CD14-positive monocyte (primary cell): ENCODE data around the gene POLR2L. TPM values are rescaled to one million over a fixed set of nuclear protein-coding genes. Genes with fewer than 3 reads are reported as not detected.

ENCODE experiments used
- DNase-seq, 3 donors: peaks; one replicate each; pipeline ENCODE4 v3.0.0-alpha.2; 2011 to 2022
- H2AFZ ChIP-seq: 2 replicates; pipeline ENCODE4 v1.6.0; 2012; ENCODE audit warnings: mild to moderate bottlenecking, low read depth, low read length, inconsistent platforms; ENCODE audit not compliant: insufficient read depth, poor library complexity, severe bottlenecking
- H3K27ac ChIP-seq, 2 donors: 1 replicate in 1 of 2; 2 replicates in 1 of 2; pipeline ENCODE4 v1.5.1; 2012 to 2013; ENCODE audit warnings: low read length in 2 of 2, control low read depth in 1 of 2, inconsistent platforms in 1 of 2, low read depth in 1 of 2, mild to moderate bottlenecking in 1 of 2
- H3K27me3 ChIP-seq, 2 donors: one replicate each; pipeline versions ENCODE4 v1.6.0 to v1.6.1; 2011 to 2013; ENCODE audit warnings: low read length in 2 of 2; ENCODE audit not compliant: control insufficient read depth in 2 of 2, insufficient read depth in 2 of 2
- H3K36me3 ChIP-seq, 2 donors: replicated peaks in 1 of 2; 1 replicate in 1 of 2; 2 replicates in 1 of 2; pipeline versions ENCODE4 v1.5.1 to v1.6.1; 2012 to 2013; ENCODE audit warnings: low read length in 2 of 2, control low read depth in 1 of 2, inconsistent platforms in 1 of 2, mild to moderate bottlenecking in 1 of 2; ENCODE audit not compliant: insufficient read depth in 2 of 2, control insufficient read depth in 1 of 2
- H3K4me1 ChIP-seq, 2 donors: 1 replicate in 1 of 2; 2 replicates in 1 of 2; pipeline versions ENCODE4 v1.5.1 to v1.6.1; 2012 to 2013; ENCODE audit warnings: low read length in 2 of 2, control low read depth in 1 of 2, inconsistent platforms in 1 of 2, mild to moderate bottlenecking in 1 of 2, moderate library complexity in 1 of 2; ENCODE audit not compliant: insufficient read depth in 2 of 2, control insufficient read depth in 1 of 2
- H3K4me2 ChIP-seq: replicated peaks from 2 replicates; pipeline ENCODE3; 2012; ENCODE audit warnings: low read length, moderate library complexity, mild to moderate bottlenecking; ENCODE audit not compliant: poor library complexity, severe bottlenecking; ENCODE audit errors: extremely low read depth
- H3K4me3 ChIP-seq, 3 experiments: fragments of 200-600 bp in 1 of 3; sonication (generic) in 1 of 3; replicated peaks in 1 of 3; 1 replicate in 2 of 3; 2 replicates in 1 of 3; pipeline ENCODE4 v1.5.1; 2011 to 2013; ENCODE audit warnings: low read length in 3 of 3, mild to moderate bottlenecking in 3 of 3, control low read depth in 2 of 3, low read depth in 2 of 3, inconsistent platforms in 1 of 3, moderate library complexity in 1 of 3
- H3K79me2 ChIP-seq: 2 replicates; pipeline ENCODE4 v1.6.0; 2012; ENCODE audit warnings: mild to moderate bottlenecking, control low read depth, inconsistent platforms, low read length, moderate library complexity; ENCODE audit not compliant: insufficient read depth
- H3K9ac ChIP-seq: 2 replicates; pipeline ENCODE4 v1.6.0; 2017; ENCODE audit warnings: low read length, mild to moderate bottlenecking; ENCODE audit not compliant: insufficient read depth, poor library complexity, severe bottlenecking
- H3K9me3 ChIP-seq, 2 donors: replicated peaks in 1 of 2; 1 replicate in 1 of 2; 2 replicates in 1 of 2; pipeline versions ENCODE4 v1.5.1 to v1.6.1; 2012 to 2013; ENCODE audit warnings: low read length in 2 of 2, control low read depth in 1 of 2; ENCODE audit not compliant: control insufficient read depth in 1 of 2, insufficient read depth in 1 of 2
- H4K20me1 ChIP-seq: 2 replicates; pipeline ENCODE4 v1.6.0; 2012; ENCODE audit warnings: mild to moderate bottlenecking, low read length, control low read depth, moderate library complexity; ENCODE audit not compliant: insufficient read depth
- H3K27ac Mint-ChIP-seq, 7 donors: one replicate each; pipeline ENCODE4 v1.8.0; 2020; ENCODE audit warnings: mild to moderate bottlenecking in 7 of 7, mixed read lengths in 7 of 7, moderate library complexity in 6 of 7, inconsistent platforms in 2 of 7
- H3K27me3 Mint-ChIP-seq, 3 donors: one replicate each; pipeline ENCODE4 v1.8.0; 2021 to 2022; ENCODE audit warnings: low read depth in 3 of 3, mild to moderate bottlenecking in 3 of 3, mixed read lengths in 3 of 3, moderate library complexity in 3 of 3, inconsistent platforms in 1 of 3
- H3K36me3 Mint-ChIP-seq, 2 donors: one replicate each; pipeline ENCODE4 v1.8.0; 2020; ENCODE audit warnings: mixed read lengths in 2 of 2, inconsistent platforms in 1 of 2, mild to moderate bottlenecking in 1 of 2
- H3K4me1 Mint-ChIP-seq: one replicate; pipeline ENCODE4 v1.8.0; 2020; ENCODE audit warnings: mild to moderate bottlenecking, mixed read lengths
- H3K4me3 Mint-ChIP-seq, 2 donors: one replicate each; pipeline ENCODE4 v1.8.0; 2020; ENCODE audit warnings: mild to moderate bottlenecking in 2 of 2, mixed read lengths in 2 of 2, moderate library complexity in 1 of 2
- H3K9me3 Mint-ChIP-seq, 7 donors: one replicate each; pipeline ENCODE4 v1.8.0; 2020 to 2022; ENCODE audit warnings: mixed read lengths in 7 of 7, mild to moderate bottlenecking in 6 of 7, moderate library complexity in 6 of 7, inconsistent platforms in 2 of 7
- WGBS: methylation state at CpG from one replicate; pipeline ENCODE4 v1.1.5; 2013; ENCODE audit warnings: missing lambda C conversion rate; ENCODE audit not compliant: insufficient coverage; 5-methylcytosine and 5-hydroxymethylcytosine counted together
- intact Hi-C, 2 donors: fragments of 100-400 bp; cut with micrococcal nuclease; formaldehyde crosslinking; loops; one replicate each; pipeline versions ENCODE4 v1.15.0 to v1.15.1; 2023
- polyA plus RNA-seq, 3 donors: library from polyadenylated mRNA; depleted of rRNA in 1 of 3; unstranded in 2 of 3; stranded (reverse) in 1 of 3; fragments of 300-500 nt in 2 of 3; fragments of >200 nt in 1 of 3; fragmentation: Illumina TruSeq in 2 of 3; gene quantifications; 1 replicate in 2 of 3; 2 replicates in 1 of 3; pipeline ENCODE4 v1.2.3, GENCODE V29; 2012 to 2021
- TF ChIP-seq, protein P1 (sequence below): fragments of 200-600 bp; IDR thresholded peaks from one replicate; pipeline ENCODE4 v1.8.0; 2022; ENCODE audit warnings: antibody characterized with exemption, mild to moderate bottlenecking

Gene POLR2L
- polyA plus RNA-seq, 3 donors, result 93.9 to 133 (median 110) TPM

GRCh38 chr11:839280-839623 is 3.1 kb downstream of the POLR2L start:
- Histone ChIP-seq H3K9me3 (no peaks in the 10 kb centered on the region), H3K4me3 (no peak overlapping the region), H3K79me2 (peaks cover 38% of the 10 kb centered on the region), H3K27me3 (peaks cover 0 to 9% of the 10 kb centered on the region in 2 donors), H3K9ac (no peak overlapping the region), H3K36me3 (peaks cover 41 to 46% of the 10 kb centered on the region in 2 donors), H3K4me1 (peaks cover 37 to 50% of the 10 kb centered on the region in 2 donors), H3K27ac (no peak overlapping the region), H4K20me1 (peaks cover 79% of the 10 kb centered on the region), H3K4me2 (no peak overlapping the region), H2AFZ (no peak overlapping the region)
- Mint-ChIP-seq H3K9me3 (peaks cover 0 to 3% (median 0%) of the 10 kb centered on the region in 7 donors), H3K27me3 (peaks cover 0 to 21% (median 9%) of the 10 kb centered on the region in 3 donors), H3K4me1 (peaks cover 38% of the 10 kb centered on the region), H3K36me3 (peaks cover 43 to 48% of the 10 kb centered on the region in 2 donors), H3K27ac (no peak overlapping the region), H3K4me3 (no peak overlapping the region)
- intact Hi-C loops, result no loop called here
- DNase-seq, result no peak
- WGBS, result 95% methylated on average over 4 of the region's 5 CpGs
- TF ChIP-seq, protein P1, sequence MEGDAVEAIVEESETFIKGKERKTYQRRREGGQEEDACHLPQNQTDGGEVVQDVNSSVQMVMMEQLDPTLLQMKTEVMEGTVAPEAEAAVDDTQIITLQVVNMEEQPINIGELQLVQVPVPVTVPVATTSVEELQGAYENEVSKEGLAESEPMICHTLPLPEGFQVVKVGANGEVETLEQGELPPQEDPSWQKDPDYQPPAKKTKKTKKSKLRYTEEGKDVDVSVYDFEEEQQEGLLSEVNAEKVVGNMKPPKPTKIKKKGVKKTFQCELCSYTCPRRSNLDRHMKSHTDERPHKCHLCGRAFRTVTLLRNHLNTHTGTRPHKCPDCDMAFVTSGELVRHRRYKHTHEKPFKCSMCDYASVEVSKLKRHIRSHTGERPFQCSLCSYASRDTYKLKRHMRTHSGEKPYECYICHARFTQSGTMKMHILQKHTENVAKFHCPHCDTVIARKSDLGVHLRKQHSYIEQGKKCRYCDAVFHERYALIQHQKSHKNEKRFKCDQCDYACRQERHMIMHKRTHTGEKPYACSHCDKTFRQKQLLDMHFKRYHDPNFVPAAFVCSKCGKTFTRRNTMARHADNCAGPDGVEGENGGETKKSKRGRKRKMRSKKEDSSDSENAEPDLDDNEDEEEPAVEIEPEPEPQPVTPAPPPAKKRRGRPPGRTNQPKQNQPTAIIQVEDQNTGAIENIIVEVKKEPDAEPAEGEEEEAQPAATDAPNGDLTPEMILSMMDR, result no peak

DNA sequence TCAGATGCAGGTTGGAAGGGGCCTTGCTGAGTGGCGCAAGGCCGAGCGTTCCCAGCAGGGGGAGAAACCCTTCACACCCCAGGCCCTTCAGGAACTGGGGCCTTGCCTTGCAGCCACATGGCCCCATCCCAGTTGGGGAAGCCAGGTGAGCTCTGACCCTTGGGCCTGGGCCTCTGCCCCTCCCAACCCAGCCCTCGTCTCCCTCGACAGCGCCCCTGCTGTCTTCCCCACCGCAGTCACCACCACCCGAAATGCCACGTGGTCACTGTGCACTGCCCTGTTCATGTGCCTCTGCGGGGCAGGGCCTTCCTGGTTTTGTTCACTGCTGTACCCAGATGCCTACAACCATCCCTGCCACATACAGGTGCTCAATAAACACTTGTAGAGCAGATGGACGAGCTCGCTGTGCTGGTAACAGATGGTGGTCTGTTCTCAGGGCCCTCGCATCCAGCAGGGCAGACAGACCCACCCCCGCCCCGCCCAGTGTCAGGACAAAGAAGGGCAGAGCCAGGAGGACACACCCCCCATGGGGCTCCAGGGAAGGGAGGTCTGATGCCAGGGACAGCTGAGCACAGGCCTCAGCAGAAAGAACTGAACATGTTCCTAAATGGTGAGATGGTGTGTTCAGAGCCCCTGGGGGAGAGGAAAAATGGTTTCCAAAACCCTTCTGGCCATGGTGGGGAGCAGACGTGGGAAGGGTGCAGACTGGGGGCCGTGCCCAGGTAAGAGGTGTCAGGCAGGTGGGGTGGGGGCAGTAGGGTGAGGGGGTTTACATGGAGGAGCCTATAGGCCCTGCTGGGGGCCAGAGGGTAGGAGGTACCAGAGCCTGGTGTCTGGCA is 3.7 kb downstream of the POLR2L start:
- H3K36me3 Mint-ChIP-seq, result peaks cover 43 to 48% of the 10 kb centered on the region in 2 donors
- peaks cover 0 to 24% (median 8%) of the 10 kb centered on the region in 3 donors for H3K27me3 Mint-ChIP-seq
- Histone ChIP-seq H3K4me1 (peaks cover 37 to 50% of the 10 kb centered on the region in 2 donors), H4K20me1 (peaks cover 85% of the 10 kb centered on the region), H3K9me3 (no peaks in the 10 kb centered on the region), H3K27ac (no peak overlapping the region), H3K79me2 (peaks cover 44% of the 10 kb centered on the region), H3K27me3 (peaks cover 0 to 10% of the 10 kb centered on the region in 2 donors), H3K4me3 (no peak overlapping the region), H2AFZ (no peak overlapping the region), H3K4me2 (no peak overlapping the region), H3K36me3 (peaks cover 41 to 46% of the 10 kb centered on the region in 2 donors), H3K9ac (no peak overlapping the region)
- peak overlapping the region in 1 of 7 donors; percentile 69 for H3K27ac Mint-ChIP-seq
- 82% methylated on average over 14 of the region's 17 CpGs for WGBS
- peaks cover 40% of the 10 kb centered on the region for H3K4me1 Mint-ChIP-seq
- no peak for DNase-seq
- intact Hi-C loops, result no loop called here
- H3K9me3 Mint-ChIP-seq, result peaks cover 0 to 3% (median 0%) of the 10 kb centered on the region in 7 donors
- TF ChIP-seq, protein P1, result no peak
- H3K4me3 Mint-ChIP-seq, result no peak overlapping the region
